K562 (cell line): ENCODE results near the gene PROM2. TPM values are rescaled to one million over a fixed set of nuclear protein-coding genes. Genes with fewer than 3 reads are reported as not detected.

Source experiments
- ATAC-seq: fragments of 200-7000 bp; cut with Tn5 transposase; 3 replicates; pipeline ENCODE4 v1.9.1; 2020; ENCODE audit warnings: moderate library complexity
- BruUV-seq: library from RNA; stranded (reverse); fragments of 400-500 nt; replicated peaks from 2 replicates; lab custom pipeline; 2021; lab: Mats Ljungman, UMichigan
- CTCF ChIA-PET: fragments of 300-600 bp; formaldehyde crosslinking; extraction: SDS; loops from one replicate; lab custom pipeline; 2021; ENCODE audit warnings: low intra/inter-chr PET ratio; lab: Yijun Ruan, JAX
- POLR2A ChIA-PET: fragments of 300-600, 350-650 bp; sonication (Branson Sonifier 250); formaldehyde crosslinking; extraction: SDS; loops from one replicate; lab custom pipeline; 2021; ENCODE audit warnings: antibody characterized with exemption, inconsistent platforms; lab: Yijun Ruan, JAX
- DNase-seq, 4 experiments: peaks; one replicate each; pipeline versions ENCODE4 v3.0.0 to v3.0.0-alpha.2; 2011 to 2018; ENCODE audit warnings: low spot score in 3 of 4, mixed read lengths in 3 of 4; ENCODE audit errors: extremely low read depth in 1 of 4
- FAIRE-seq: peaks from 2 replicates; lab custom pipeline; 2011; peaks lifted over from hg19 to GRCh38; lab: Jason Lieb, UNC
- H2AFZ ChIP-seq: 2 replicates; pipeline ENCODE4 v1.6.0; 2011; ENCODE audit warnings: low read depth, low read length, control low read depth, inconsistent platforms
- H3K27ac ChIP-seq: fragments of 200-600 bp; 3 replicates; pipeline ENCODE4 v1.8.0; 2011; ENCODE audit warnings: low read depth, mild to moderate bottlenecking, control low read depth, inconsistent platforms, low read length, moderate library complexity, mixed read lengths; ENCODE audit errors: extremely low read depth
- H3K27me3 ChIP-seq, 2 experiments: fragments of 300-600 bp in 1 of 2; 2 replicates in 1 of 2; 3 replicates in 1 of 2; pipeline versions ENCODE4 v1.6.0 to v1.8.0; 2011; ENCODE audit warnings: inconsistent platforms in 2 of 2, low read length in 2 of 2, mild to moderate bottlenecking in 1 of 2, mixed read lengths in 1 of 2, moderate library complexity in 1 of 2; ENCODE audit not compliant: control insufficient read depth in 2 of 2, insufficient read depth in 2 of 2
- H3K36me3 ChIP-seq: fragments of 300-600 bp; 3 replicates; pipeline ENCODE4 v1.8.0; 2011; ENCODE audit warnings: mild to moderate bottlenecking, low read length, inconsistent platforms; ENCODE audit not compliant: control insufficient read depth, insufficient read depth
- H3K4me1 ChIP-seq, 2 experiments: fragments of 200-600 bp in 1 of 2; replicated peaks in 1 of 2; 2 replicates in 1 of 2; 3 replicates in 1 of 2; pipeline versions ENCODE4 v1.5.1 to v1.8.0; 2011; ENCODE audit warnings: inconsistent platforms in 2 of 2, low read length in 2 of 2, mild to moderate bottlenecking in 1 of 2, mixed read lengths in 1 of 2, moderate library complexity in 1 of 2; ENCODE audit not compliant: control insufficient read depth in 2 of 2, insufficient read depth in 2 of 2
- H3K4me2 ChIP-seq: 2 replicates; pipeline ENCODE4 v1.6.1; 2011; ENCODE audit warnings: low read length, control low read depth, inconsistent platforms, mixed read lengths; ENCODE audit not compliant: insufficient read depth
- H3K4me3 ChIP-seq: fragments of 200-600 bp; sonication (generic), shearing (Covaris generic); 2 replicates; pipeline ENCODE4 v1.5.1; 2016; ENCODE audit warnings: control low read depth, inconsistent platforms
- H3K79me2 ChIP-seq: fragments of 200-600 bp; 3 replicates; pipeline ENCODE4 v1.8.0; 2011; ENCODE audit warnings: low read length, inconsistent platforms; ENCODE audit not compliant: control insufficient read depth, insufficient read depth
- H3K9ac ChIP-seq, 2 experiments: 2 replicates each; pipeline versions ENCODE4 v1.6.0 to v1.6.1; 2011; ENCODE audit warnings: low read depth in 2 of 2, low read length in 2 of 2, control low read depth in 1 of 2, inconsistent platforms in 1 of 2, mild to moderate bottlenecking in 1 of 2, mixed read lengths in 1 of 2; ENCODE audit not compliant: insufficient read depth in 1 of 2
- H3K9me1 ChIP-seq: one replicate; pipeline ENCODE4 v1.6.0; 2011; ENCODE audit warnings: inconsistent platforms, mild to moderate bottlenecking, low read length, moderate library complexity; ENCODE audit not compliant: control insufficient read depth, insufficient read depth
- H3K9me3 ChIP-seq: replicated peaks from 2 replicates; pipeline ENCODE4 v1.5.1; 2011; ENCODE audit warnings: low read depth, low read length, inconsistent platforms; ENCODE audit not compliant: control insufficient read depth, insufficient read depth
- H4K20me1 ChIP-seq: replicated peaks from 2 replicates; pipeline ENCODE4 v1.6.1; 2011; ENCODE audit warnings: low read length, inconsistent platforms, mixed read lengths; ENCODE audit not compliant: control insufficient read depth, insufficient read depth
- CGGBP1 ChIP-seq: fragments of 250-450 bp; sonication (Bioruptor Pico); IDR thresholded peaks from 2 replicates; pipeline ENCODE4 v1.9.0; 2021; ENCODE audit warnings: mild to moderate bottlenecking
- EHMT2 ChIP-seq: fragments of 450-650 bp; IDR thresholded peaks from 2 replicates; pipeline ENCODE4 v1.6.1; 2018; ENCODE audit warnings: antibody characterized with exemption
- ERF ChIP-seq: fragments of 450-650 bp; formaldehyde crosslinking; IDR thresholded peaks from 2 replicates; pipeline ENCODE4 v1.4.0; 2020; ENCODE audit warnings: mild to moderate bottlenecking, mixed read lengths
- GABPB1 ChIP-seq: sonication (generic); formaldehyde crosslinking; IDR thresholded peaks from 2 replicates; pipeline ENCODE4 v1.8.0; 2022; ENCODE audit warnings: mild to moderate bottlenecking, missing genetic modification reagents
- KLF1 ChIP-seq: fragments of 450-650 bp; IDR thresholded peaks from 2 replicates; pipeline ENCODE4 v1.6.1; 2016; ENCODE audit warnings: missing genetic modification characterization, missing compliant biosample characterization
- KLF6 ChIP-seq: fragments of 250-450 bp; sonication (Bioruptor Pico); IDR thresholded peaks from 2 replicates; pipeline ENCODE4 v1.4.0; 2020; ENCODE audit warnings: mild to moderate bottlenecking, moderate library complexity, borderline replicate concordance
- NELFE ChIP-seq: IDR thresholded peaks from 2 replicates; pipeline ENCODE4 v1.6.1; 2011; ENCODE audit warnings: mild to moderate bottlenecking; ENCODE audit not compliant: insufficient read depth, insufficient read length
- NFRKB ChIP-seq: fragments of 450-650 bp; IDR thresholded peaks from 2 replicates; pipeline ENCODE4 v1.6.1; 2016; ENCODE audit warnings: low read depth
- PML ChIP-seq: IDR thresholded peaks from 2 replicates; pipeline ENCODE4 v1.6.1; 2012; ENCODE audit warnings: low read length, inconsistent platforms
- POLR2A ChIP-seq: fragments of 450-650 bp; conservative IDR thresholded peaks from 2 replicates; pipeline ENCODE4 v1.6.1; 2016
- TFAP4 ChIP-seq: sonication (generic); formaldehyde crosslinking; IDR thresholded peaks from 2 replicates; pipeline ENCODE4 v1.8.0; 2022; ENCODE audit warnings: missing genetic modification reagents, mild to moderate bottlenecking, moderate library complexity, borderline replicate concordance
- ZBTB1 ChIP-seq: sonication (generic); formaldehyde crosslinking; IDR thresholded peaks from 2 replicates; pipeline ENCODE4 v1.8.1; 2023; ENCODE audit warnings: missing genetic modification reagents, low read depth, mild to moderate bottlenecking, borderline replicate concordance
- ZBTB26 ChIP-seq: fragments of 450-650 bp; formaldehyde crosslinking; IDR thresholded peaks from 2 replicates; pipeline ENCODE4 v1.4.0; 2022; ENCODE audit warnings: missing genetic modification characterization
- ZBTB43 ChIP-seq: sonication (generic); formaldehyde crosslinking; IDR thresholded peaks from 2 replicates; pipeline ENCODE4 v1.8.0; 2023; ENCODE audit warnings: mild to moderate bottlenecking, missing genetic modification reagents
- ZNF133 ChIP-seq: fragments of 250-450 bp; sonication (Bioruptor Pico); IDR thresholded peaks from 2 replicates; pipeline ENCODE4 v1.4.0; 2020; ENCODE audit warnings: mild to moderate bottlenecking
- ZNF384 ChIP-seq: IDR thresholded peaks from 2 replicates; pipeline ENCODE4 v1.6.1; 2012; ENCODE audit warnings: low read depth, low read length, improper control_type of control experiment
- ZNF785 ChIP-seq: fragments of 250-450 bp; sonication (Bioruptor Pico); IDR thresholded peaks from 2 replicates; pipeline ENCODE4 v1.4.0; 2020; ENCODE audit warnings: mild to moderate bottlenecking
- WGBS: fragments of 100-300 bp; shearing (Covaris generic); methylation state at CpG from one replicate; pipeline ENCODE4 v1.1.6; 2016; ENCODE audit warnings: low coverage, mixed read lengths; ENCODE audit not compliant: insufficient coverage; ENCODE audit errors: missing lambda C conversion rate; 5-methylcytosine and 5-hydroxymethylcytosine counted together
- in situ Hi-C: fragments of 300-500 bp; cut with MboI; formaldehyde crosslinking; loops from 4 replicates; pipeline ENCODE4 v1.15.0; 2018; ENCODE audit warnings: inconsistent platforms, mixed read lengths
- intact Hi-C: fragments of 100-400 bp; cut with micrococcal nuclease; formaldehyde crosslinking; loops from 2 replicates; pipeline ENCODE4 v1.14.2; 2022
- polyA plus RNA-seq, 8 experiments: library from polyadenylated mRNA; depleted of rRNA in 4 of 8; stranded (reverse) in 5 of 8; unstranded in 3 of 8; fragments of >200 nt; fragmentation: Nextera tagmentation in 2 of 8; fragmentation: Illumina TruSeq in 1 of 8; extraction: Ambion mirVana in 2 of 8; extraction: Trizol in 1 of 8; gene quantifications; 2 replicates each; pipeline versions ENCODE4 v1.2.1 to v1.2.3, GENCODE V29; 2011 to 2014; ENCODE audit warnings: inconsistent platforms in 1 of 8, missing spikeins in 1 of 8
- total RNA-seq, 7 experiments: library from RNA; depleted of rRNA in 6 of 7; stranded (reverse); fragments of >200 nt in 6 of 7; fragmentation: Illumina TruSeq in 2 of 7; extraction: Trizol in 2 of 7; gene quantifications; 2 replicates each; pipeline versions ENCODE4 v1.2.1 to v1.2.3, GENCODE V29; 2011 to 2021; ENCODE audit warnings: low replicate concordance in 1 of 7
- TF ChIP-seq, protein P1 (sequence below), 2 experiments: fragments of 450-650 bp in 1 of 2; sonication (generic) in 1 of 2; formaldehyde crosslinking; conservative IDR thresholded peaks; 2 replicates each; pipeline versions ENCODE4 v1.4.0 to v1.8.1; 2020 to 2022; ENCODE audit warnings: mild to moderate bottlenecking in 1 of 2, missing genetic modification reagents in 1 of 2

PROM2 gene
- total and polyA plus RNA-seq, 9 of the 15 experiments (the other 6 are each of a cell fraction or from before 2014, with no cell fraction given): not detected

DNA sequence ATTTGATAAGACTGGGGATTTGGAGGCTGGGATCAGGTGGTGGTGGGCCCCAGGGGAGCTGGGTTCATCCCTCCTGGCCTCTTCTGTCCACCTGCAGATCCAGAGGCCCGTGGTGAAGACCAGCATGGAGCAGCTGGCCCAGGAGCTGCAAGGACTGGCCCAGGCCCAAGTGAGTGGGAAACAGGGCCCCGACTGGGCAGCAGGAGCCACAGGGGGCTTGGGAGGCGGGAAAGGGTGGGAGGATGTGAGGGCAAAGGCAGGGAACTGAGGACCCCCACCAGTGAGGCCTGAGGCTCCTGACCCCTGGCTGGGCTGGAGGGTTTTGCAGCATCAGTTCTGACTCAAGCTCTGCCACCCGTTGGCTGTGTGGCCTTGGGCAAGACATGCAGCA is 11.3 kb downstream of the PROM2 start (continued):
- TF ChIP-seq ZNF133 (CRISPR knock-in tag) (no peak), ZBTB26 (no peak), POLR2A (no peak), ZBTB43 (CRISPR knock-in tag) (no peak)

- Histone ChIP-seq H3K9me1 (no peaks in the 10 kb centered on the region), H4K20me1 (no peaks in the 10 kb centered on the region), H3K4me1 (no peaks in the 10 kb centered on the region), H3K4me2 (no peak overlapping the region), H2AFZ (no peak overlapping the region), H3K27me3 (peaks cover 0 to 7% of the 10 kb centered on the region in 2 experiments; a peak in 1 of 5 replicates), H3K79me2 (no peaks in the 10 kb centered on the region), H3K4me3 (no peak overlapping the region), H3K27ac (no peak overlapping the region), H3K9ac (no peak overlapping the region), H3K9me3 (no peaks in the 10 kb centered on the region), H3K36me3 (no peaks in the 10 kb centered on the region)
- ChIA-PET POLR2A (interaction anchor here (0.7 kb wide), 1 partner anchor 13 kb away, joined by 5 read pairs; the partner anchor contains the start of gene PROM2), CTCF (no interaction called here)
- in situ Hi-C loops (no loop called here), intact Hi-C loops (no loop called here)
- 1% methylated on average over 4 of the region's 8 CpGs for WGBS
- no peak for DNase-seq
- no peak for ATAC-seq
- FAIRE-seq: no peak
- BruUV-seq: no TSS peak
- TF ChIP-seq KLF6 (no peak), TFAP4 (no peak), CGGBP1 (CRISPR knock-in tag) (no peak), NFRKB (no peak), ERF (CRISPR knock-in tag) (no peak), ZNF785 (no peak), ZBTB1 (no peak), ZBTB26 (no peak), ZNF384 (no peak), PML (no peak), NELFE (no peak), EHMT2 (no peak), GABPB1 (CRISPR knock-in tag) (no peak), KLF1 (tag) (no peak)
- TF ChIP-seq, protein P1, sequence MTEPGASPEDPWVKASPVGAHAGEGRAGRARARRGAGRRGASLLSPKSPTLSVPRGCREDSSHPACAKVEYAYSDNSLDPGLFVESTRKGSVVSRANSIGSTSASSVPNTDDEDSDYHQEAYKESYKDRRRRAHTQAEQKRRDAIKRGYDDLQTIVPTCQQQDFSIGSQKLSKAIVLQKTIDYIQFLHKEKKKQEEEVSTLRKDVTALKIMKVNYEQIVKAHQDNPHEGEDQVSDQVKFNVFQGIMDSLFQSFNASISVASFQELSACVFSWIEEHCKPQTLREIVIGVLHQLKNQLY (CRISPR knock-in tag; conservative IDR thresholded peaks at IDR 0.05): no peak
These were observed 13.1 kb downstream of the PROM2 start for GRCh38 chr2:95287336-95287735.
